GM19328 (cell line): Measurements from ENCODE around the gene LRTM2.

Experiments used
- ATAC-seq: cut with Tn5 transposase; IDR thresholded peaks from one replicate; pipeline ENCODE4 v1.9.1; 2021; ENCODE audit warnings: mild to moderate bottlenecking, moderate library complexity; ENCODE audit not compliant: unreplicated experiment

LRTM2 gene

DNA sequence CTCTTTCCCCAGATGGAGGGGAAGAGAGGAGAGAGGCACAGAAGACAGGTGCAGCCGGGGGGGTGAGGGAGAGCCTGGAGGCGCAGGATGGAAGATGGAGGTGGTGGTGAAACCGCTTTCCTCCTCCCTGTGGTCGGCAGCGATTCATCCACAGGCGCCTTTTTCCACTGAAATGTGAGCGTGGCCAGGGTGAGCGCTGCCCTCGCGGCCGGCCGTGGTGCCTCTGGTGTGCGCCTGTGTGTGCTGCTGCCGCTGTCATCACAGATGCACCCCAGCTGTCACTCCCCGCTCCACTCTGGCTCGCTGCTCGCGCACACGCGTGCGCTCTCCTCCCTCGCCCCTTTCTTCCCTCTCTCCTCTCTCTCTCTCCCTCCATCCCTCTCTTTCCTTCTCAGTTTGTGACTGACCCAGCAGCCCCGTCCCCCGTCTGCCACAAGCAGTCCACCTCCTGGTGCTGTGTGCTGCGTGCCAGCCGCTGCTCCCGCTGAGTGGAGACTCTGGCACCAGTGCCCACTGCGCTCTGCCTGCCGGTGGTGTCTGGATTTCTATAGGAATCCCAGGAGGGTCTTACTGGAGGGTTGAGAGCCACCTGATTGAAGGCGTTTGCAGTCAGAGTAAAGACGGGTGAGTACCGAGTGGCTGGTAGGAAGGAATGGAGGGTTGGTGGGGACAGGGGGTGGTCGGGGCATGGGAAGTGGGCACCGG, at the start of gene LRTM2:
Gene LRTM2, plus strand, starts transcription at position 375 of the 705 bp plus-strand sequence. CDS start 7,584 bp downstream, outside the sequence.
- ATAC-seq: no peak

- no peak for ATAC-seq
Observed at GRCh38 chr12:1773937-1774655, 46.3 kb upstream of the LRTM2 start.

GRCh38 chr12:1776170-1776921, 44.0 kb upstream of the LRTM2 start:
- no peak for ATAC-seq

DNA sequence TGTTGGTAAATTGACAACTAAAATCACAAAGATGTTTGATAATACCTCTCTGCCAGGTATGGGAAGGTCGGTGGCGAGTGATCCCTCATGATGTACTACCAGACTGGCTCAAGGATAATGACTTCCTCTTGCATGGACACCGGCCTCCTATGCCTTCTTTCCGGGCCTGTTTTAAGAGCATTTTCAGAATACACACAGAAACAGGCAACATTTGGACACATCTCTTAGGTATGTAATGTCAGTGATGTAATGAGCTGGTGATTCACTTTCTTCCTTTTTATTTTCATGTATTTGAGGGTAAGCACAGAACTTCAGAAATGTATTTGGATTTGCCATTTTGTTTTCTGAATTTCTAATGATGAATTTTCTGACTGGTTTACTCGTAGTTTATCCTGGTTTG, 42.6 kb upstream of the LRTM2 start:
- ATAC-seq: no peak

GRCh38 chr12:1778911-1779310, 41.5 kb upstream of the LRTM2 start:
- no peak for ATAC-seq

- no peak for ATAC-seq
Observed at GRCh38 chr12:1779783-1780182, 40.6 kb upstream of the LRTM2 start.

- ATAC-seq: no peak
Observed at GRCh38 chr12:1781772-1782171, 38.6 kb upstream of the LRTM2 start.

DNA sequence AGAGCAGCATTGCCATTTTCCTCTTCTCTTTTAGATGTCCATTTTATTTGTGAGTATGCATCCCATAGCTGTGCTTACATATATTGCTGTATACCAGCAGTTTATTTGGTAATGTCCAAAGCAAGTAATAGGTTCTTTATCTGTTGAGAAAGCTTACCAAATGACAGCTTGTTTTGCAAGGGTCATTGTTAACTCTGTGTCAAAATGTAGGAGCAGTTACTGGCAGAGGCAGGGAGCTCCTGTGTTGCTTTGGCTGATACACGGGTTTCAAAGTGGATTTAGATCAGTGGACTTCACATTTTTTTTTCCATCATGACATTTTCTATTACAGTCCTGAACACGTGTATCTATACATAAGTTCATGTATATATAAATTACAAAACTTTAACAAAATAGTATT, 38.1 kb upstream of the LRTM2 start:
- ATAC-seq: no peak

- ATAC-seq: no peak
Observed at GRCh38 chr12:1787714-1788113, 32.7 kb upstream of the LRTM2 start.

DNA sequence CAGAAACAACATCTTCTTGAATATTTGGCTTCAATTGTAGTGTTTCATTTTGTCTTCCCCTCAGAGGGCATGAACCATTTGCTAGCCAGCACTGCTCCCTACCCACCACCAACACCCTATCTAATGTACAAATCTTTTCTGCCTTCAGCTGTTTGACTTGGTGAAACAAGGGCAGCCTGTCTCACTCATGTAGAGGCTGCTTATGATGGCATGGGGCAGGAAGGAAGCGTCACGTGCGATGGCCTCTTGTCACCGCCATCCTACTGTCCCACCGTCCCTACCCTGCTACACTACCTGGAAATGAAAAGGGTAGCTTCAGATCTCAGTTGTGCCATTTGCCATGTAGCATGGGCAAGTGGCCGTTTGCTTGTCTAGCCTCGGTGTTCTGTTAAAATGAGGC, 29.9 kb upstream of the LRTM2 start:
- no peak for ATAC-seq

GRCh38 chr12:1791104-1791841, 29.1 kb upstream of the LRTM2 start:
- ATAC-seq: no peak

GRCh38 chr12:1792406-1792805, 28.0 kb upstream of the LRTM2 start:
- no peak for ATAC-seq

DNA sequence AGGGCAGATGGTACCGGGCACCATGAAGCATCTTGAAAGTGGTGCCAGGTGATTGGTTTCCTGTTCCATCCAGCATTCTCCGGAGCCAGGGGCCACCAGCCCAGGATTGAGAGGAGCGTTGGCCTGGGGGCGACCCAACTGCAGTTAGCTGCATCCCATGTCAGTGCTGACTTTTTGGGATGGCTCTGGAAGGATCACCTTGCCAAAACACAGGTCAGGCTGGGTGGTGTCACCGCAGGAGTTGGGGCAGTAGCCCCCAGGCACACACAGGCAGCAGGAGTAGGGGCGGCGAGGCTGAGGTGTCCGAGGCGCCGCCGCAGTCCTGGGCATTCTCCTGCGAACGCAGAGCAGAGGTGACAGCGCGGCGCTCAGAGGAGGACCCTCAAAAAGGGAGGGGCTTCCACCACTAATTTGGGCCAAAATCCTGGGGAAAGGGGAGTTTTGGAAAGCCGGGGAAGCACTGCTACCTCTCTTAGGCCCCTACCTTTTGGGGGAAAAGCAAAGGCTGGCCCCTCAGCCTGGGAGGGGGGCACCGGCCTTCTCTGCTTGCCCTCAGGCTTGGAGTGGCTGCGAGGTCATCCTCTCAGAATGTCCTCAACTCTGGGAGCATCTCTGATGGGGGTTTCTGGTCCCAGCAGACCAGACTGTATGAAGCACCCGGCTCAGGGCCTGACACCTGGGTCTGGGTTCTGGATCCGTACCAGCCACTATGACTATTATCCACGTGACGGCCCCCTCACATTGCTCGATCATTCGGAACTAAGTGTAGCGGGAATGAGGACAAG, 26.7 kb upstream of the LRTM2 start:
- no peak for ATAC-seq

DNA sequence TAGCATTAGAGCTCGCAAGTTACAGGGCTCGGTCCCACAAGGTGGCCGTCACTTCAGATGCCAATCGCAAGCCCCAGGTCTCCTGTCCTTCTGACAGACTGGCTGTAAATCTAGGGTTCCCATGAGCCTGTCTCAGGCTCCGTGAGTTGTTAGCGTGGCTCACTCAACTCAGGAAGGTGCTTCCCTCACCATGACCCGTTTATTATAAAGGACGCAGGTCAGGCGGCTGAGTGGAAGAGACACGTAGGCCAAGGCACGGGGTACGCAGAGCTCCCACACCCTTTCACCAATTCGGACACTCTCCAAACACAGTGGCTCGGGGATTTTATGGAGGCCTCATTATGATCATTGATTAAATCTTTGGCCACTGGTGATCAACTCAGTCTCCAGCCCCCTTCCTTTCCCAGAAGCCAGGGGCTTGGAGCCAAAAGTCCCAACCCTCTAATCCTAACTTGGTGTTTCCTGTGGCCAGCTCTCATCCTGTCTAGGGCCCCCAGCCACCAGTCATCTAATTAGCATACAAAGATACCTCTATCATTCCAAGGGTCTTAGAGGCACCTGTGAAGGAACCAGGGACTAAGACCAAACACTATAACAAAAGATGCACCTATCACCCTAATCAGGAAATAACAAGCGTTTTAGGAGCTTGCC, 25.8 kb upstream of the LRTM2 start:
- no peak for ATAC-seq

- no peak for ATAC-seq
Observed at GRCh38 chr12:1795221-1795784, 25.1 kb upstream of the LRTM2 start.

- peak; percentile 88 for ATAC-seq
Observed at GRCh38 chr12:1795785-1796514, 24.4 kb upstream of the LRTM2 start.

DNA sequence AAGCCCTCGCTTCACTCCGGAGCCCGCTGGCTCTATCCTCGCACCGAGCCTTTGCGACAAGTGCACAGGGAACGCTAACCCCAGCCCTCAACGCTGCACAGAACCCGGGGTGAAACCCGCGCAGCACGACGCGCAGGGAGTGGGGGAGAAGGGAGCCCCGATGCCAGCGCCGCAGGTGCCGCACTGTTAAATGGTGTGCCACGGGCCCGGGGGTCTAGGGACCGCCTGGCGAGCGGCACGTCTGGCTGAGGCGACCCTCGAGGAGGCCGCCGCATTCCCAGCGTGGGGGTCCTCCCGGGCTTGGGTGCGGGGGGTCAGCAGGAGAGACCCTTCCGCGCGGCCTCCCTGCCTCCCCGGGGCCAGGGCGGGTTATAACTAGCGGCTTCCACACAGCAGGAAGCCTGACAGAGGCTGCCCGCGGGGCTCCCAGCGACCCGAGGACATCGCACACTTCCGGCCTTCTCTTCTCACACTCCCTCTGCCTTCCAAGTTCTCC, 23.8 kb upstream of the LRTM2 start:
- ATAC-seq: peak; percentile 17

GRCh38 chr12:1797011-1797901, 23.1 kb upstream of the LRTM2 start:
- ATAC-seq: no peak
